AG09319 (cell line): ENCODE data around the gene BICD2.

Experiments used
- DNase-seq: peaks from one replicate; pipeline ENCODE4 v3.0.0-alpha.2; 2010; ENCODE audit warnings: low read depth; ENCODE audit errors: extremely low read depth
- CTCF ChIP-seq: IDR thresholded peaks from 2 replicates; pipeline ENCODE4 v1.5.1; 2011; ENCODE audit warnings: low read depth, mild to moderate bottlenecking, inconsistent platforms, low read length, moderate library complexity

The BICD2 gene

GRCh38 chr9:92706218-92706940 lies 58.3 kb downstream of the BICD2 start:
- no peak for DNase-seq
- TF ChIP-seq CTCF = peak; percentile 24

GRCh38 chr9:92704528-92704927 lies 60.1 kb downstream of the BICD2 start:
- no peak for TF ChIP-seq CTCF
- no peak for DNase-seq

GRCh38 chr9:92696619-92697018 lies 68.0 kb downstream of the BICD2 start:
- TF ChIP-seq CTCF = no peak
- no peak for DNase-seq

- DNase-seq = no peak
- no peak; the same call in none of the 2 replicates for TF ChIP-seq CTCF
These were observed 77.7 kb downstream of the BICD2 start for GRCh38 chr9:92686954-92687353.

- no peak for TF ChIP-seq CTCF
- no peak for DNase-seq
These were observed 79.6 kb downstream of the BICD2 start for GRCh38 chr9:92685022-92685421.

GRCh38 chr9:92682269-92682668 lies 82.4 kb downstream of the BICD2 start:
- no peak for TF ChIP-seq CTCF
- no peak for DNase-seq

GRCh38 chr9:92680166-92681119 lies 84.2 kb downstream of the BICD2 start:
- no peak for DNase-seq
- TF ChIP-seq CTCF = no peak
